OCI-LY1 (cell line): ENCODE measurements around the gene CHST15.
"Not testable (repeated sequence)": the region's sequence is repeated elsewhere in the genome, so short reads cannot be mapped to it uniquely, and the experiment has no call there.

Experiments
- H2AFZ ChIP-seq: fragments of 200-600 bp; sonication (generic), shearing (Covaris generic); 2 replicates; pipeline ENCODE4 v1.6.0; 2014; ENCODE audit warnings: antibody characterized with exemption, mild to moderate bottlenecking, low read length
- H3F3A ChIP-seq: fragments of 200-600 bp; sonication (generic), shearing (Covaris generic); 2 replicates; pipeline ENCODE4 v1.6.0; 2014; ENCODE audit warnings: mild to moderate bottlenecking, antibody characterized with exemption, low read length, moderate library complexity; ENCODE audit not compliant: insufficient read depth
- H3K27ac ChIP-seq: fragments of 200-600 bp; sonication (generic); 2 replicates; pipeline ENCODE4 v1.5.1; 2014; ENCODE audit warnings: low read length, mixed run types, mild to moderate bottlenecking, low read depth; ENCODE audit not compliant: poor library complexity, severe bottlenecking
- H3K27me3 ChIP-seq: fragments of 200-600 bp; sonication (generic); 2 replicates; pipeline ENCODE4 v1.6.0; 2014; ENCODE audit warnings: antibody characterized with exemption, mild to moderate bottlenecking, low read length, moderate library complexity; ENCODE audit not compliant: insufficient read depth
- H3K36me3 ChIP-seq: fragments of 200-600 bp; sonication (generic); 2 replicates; pipeline ENCODE4 v1.6.1; 2014; ENCODE audit warnings: mild to moderate bottlenecking, antibody characterized with exemption, low read length, moderate library complexity, mixed read lengths; ENCODE audit not compliant: insufficient read depth
- H3K4me1 ChIP-seq: fragments of 200-600 bp; sonication (generic); 2 replicates; pipeline ENCODE4 v1.5.1; 2014; ENCODE audit warnings: mild to moderate bottlenecking, low read length, moderate library complexity; ENCODE audit not compliant: insufficient read depth, severe bottlenecking
- H3K4me2 ChIP-seq: fragments of 200-600 bp; sonication (generic), shearing (Covaris generic); 2 replicates; pipeline ENCODE4 v1.6.1; 2014; ENCODE audit warnings: low read length
- H3K4me3 ChIP-seq: fragments of 200-600 bp; sonication (generic); 2 replicates; pipeline ENCODE4 v1.5.1; 2014; ENCODE audit warnings: low read length, low read depth, mild to moderate bottlenecking, mixed read lengths; ENCODE audit not compliant: poor library complexity, severe bottlenecking
- H3K79me2 ChIP-seq: fragments of 200-600 bp; shearing (Covaris generic); 2 replicates; pipeline ENCODE4 v1.6.1; 2016; ENCODE audit warnings: mixed run types, low read length, mixed read lengths; ENCODE audit not compliant: insufficient read depth
- H3K9ac ChIP-seq: fragments of 200-600 bp; sonication (generic), shearing (Covaris generic); 2 replicates; pipeline ENCODE4 v1.6.1; 2014; ENCODE audit warnings: mild to moderate bottlenecking, low read length, mixed read lengths
- H3K9me2 ChIP-seq: fragments of 200-600 bp; sonication (generic), shearing (Covaris generic); 2 replicates; pipeline ENCODE4 v1.6.1; 2014; ENCODE audit warnings: low read depth, mild to moderate bottlenecking, low read length, mixed read lengths
- H3K9me3 ChIP-seq: fragments of 200-600 bp; shearing (Covaris generic); 2 replicates; pipeline ENCODE4 v1.6.1; 2014; ENCODE audit warnings: low read length, mixed read lengths
- H4K20me1 ChIP-seq: fragments of 200-600 bp; sonication (generic), shearing (Covaris generic); 2 replicates; pipeline ENCODE4 v1.6.0; 2016; ENCODE audit warnings: mild to moderate bottlenecking, low read length; ENCODE audit not compliant: insufficient read depth
- EZH2 ChIP-seq: fragments of 200-600 bp; sonication (generic), shearing (Covaris generic); IDR thresholded peaks from 2 replicates; pipeline ENCODE4 v1.8.0; 2017; ENCODE audit warnings: borderline replicate concordance, mixed run types, mild to moderate bottlenecking, antibody characterized with exemption, low read length, moderate library complexity, mixed read lengths
- TF ChIP-seq, protein P1 (sequence below): fragments of 200-600 bp; sonication (generic), shearing (Covaris generic); IDR thresholded peaks from 2 replicates; pipeline ENCODE4 v1.5.1; 2017; ENCODE audit warnings: mild to moderate bottlenecking, antibody characterized with exemption, low read length, moderate library complexity, mixed read lengths

CHST15 gene

DNA sequence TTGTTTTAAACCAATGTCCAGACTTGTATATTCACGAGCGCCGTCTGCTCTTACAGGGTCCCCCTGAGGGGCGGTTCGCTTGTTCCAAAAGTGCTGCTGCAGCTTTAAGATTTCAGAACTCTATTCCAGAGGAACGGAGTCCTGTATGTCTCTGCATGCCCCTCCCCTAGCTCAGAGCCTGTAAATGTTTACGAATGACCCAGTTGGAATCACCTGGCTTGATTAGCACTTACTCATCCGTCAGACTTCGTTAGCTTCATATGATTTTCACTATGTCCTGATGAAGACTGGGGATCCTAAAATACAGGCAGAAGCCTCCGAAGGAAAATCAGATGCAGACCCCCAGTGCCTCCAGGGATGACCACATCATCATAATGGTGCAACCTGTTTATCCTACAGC is 4.5 kb upstream of the CHST15 start:
- Histone ChIP-seq H3K9me2 (no peaks in the 10 kb centered on the region), H3K79me2 (no peaks in the 10 kb centered on the region), H3K4me1 (peaks cover 31% of the 10 kb centered on the region), H2AFZ (no peak overlapping the region), H3K9ac (no peak overlapping the region), H3K36me3 (peaks cover 9% of the 10 kb centered on the region; the same call in 1 of the 2 replicates), H3K4me3 (no peak overlapping the region), H4K20me1 (no peaks in the 10 kb centered on the region), H3K27me3 (no peaks in the 10 kb centered on the region; the same call in 1 of the 2 replicates), H3F3A (no peaks in the 10 kb centered on the region), H3K4me2 (no peak overlapping the region), H3K27ac (no peak overlapping the region), H3K9me3 (no peaks in the 10 kb centered on the region)
- TF ChIP-seq, protein P1, sequence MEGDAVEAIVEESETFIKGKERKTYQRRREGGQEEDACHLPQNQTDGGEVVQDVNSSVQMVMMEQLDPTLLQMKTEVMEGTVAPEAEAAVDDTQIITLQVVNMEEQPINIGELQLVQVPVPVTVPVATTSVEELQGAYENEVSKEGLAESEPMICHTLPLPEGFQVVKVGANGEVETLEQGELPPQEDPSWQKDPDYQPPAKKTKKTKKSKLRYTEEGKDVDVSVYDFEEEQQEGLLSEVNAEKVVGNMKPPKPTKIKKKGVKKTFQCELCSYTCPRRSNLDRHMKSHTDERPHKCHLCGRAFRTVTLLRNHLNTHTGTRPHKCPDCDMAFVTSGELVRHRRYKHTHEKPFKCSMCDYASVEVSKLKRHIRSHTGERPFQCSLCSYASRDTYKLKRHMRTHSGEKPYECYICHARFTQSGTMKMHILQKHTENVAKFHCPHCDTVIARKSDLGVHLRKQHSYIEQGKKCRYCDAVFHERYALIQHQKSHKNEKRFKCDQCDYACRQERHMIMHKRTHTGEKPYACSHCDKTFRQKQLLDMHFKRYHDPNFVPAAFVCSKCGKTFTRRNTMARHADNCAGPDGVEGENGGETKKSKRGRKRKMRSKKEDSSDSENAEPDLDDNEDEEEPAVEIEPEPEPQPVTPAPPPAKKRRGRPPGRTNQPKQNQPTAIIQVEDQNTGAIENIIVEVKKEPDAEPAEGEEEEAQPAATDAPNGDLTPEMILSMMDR, result no peak
- TF ChIP-seq EZH2, result no peak

DNA sequence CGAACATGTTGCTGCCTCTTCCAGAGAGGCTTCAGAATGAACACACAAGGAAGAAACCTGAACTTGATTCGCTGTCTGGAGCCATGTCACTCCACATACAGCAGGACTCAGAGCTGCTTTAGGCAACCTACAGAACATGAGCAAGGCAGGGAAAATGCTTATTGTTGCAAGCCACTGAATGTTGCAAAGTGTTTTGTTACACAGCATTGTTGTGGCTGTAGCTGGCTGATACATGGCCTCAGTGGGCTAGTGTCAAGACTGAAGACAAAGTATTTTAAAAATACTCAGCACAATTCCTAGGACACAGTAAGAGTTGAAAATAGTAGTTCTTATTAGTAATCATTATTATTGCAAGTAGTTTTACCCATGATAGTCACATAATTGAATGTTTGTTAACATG is 3.1 kb upstream of the CHST15 start:
- H3K4me3 ChIP-seq, result no peak overlapping the region
- H3K36me3 ChIP-seq, result peaks cover 9% of the 10 kb centered on the region; the same call in 1 of the 2 replicates
- H3K4me1 ChIP-seq, result peaks cover 24% of the 10 kb centered on the region
- no peak overlapping the region for H3K27ac ChIP-seq
- no peak overlapping the region for H3K4me2 ChIP-seq
- H3K9ac ChIP-seq, result no peak overlapping the region
- H2AFZ ChIP-seq, result no peak overlapping the region
- no peaks in the 10 kb centered on the region for H4K20me1 ChIP-seq
- no peaks in the 10 kb centered on the region for H3K79me2 ChIP-seq
- H3F3A ChIP-seq, result no peaks in the 10 kb centered on the region
- H3K27me3 ChIP-seq, result no peaks in the 10 kb centered on the region; the same call in 1 of the 2 replicates
- no peaks in the 10 kb centered on the region for H3K9me2 ChIP-seq
- no peaks in the 10 kb centered on the region for H3K9me3 ChIP-seq
- TF ChIP-seq EZH2, result no peak
- TF ChIP-seq, protein P1, result no peak

DNA sequence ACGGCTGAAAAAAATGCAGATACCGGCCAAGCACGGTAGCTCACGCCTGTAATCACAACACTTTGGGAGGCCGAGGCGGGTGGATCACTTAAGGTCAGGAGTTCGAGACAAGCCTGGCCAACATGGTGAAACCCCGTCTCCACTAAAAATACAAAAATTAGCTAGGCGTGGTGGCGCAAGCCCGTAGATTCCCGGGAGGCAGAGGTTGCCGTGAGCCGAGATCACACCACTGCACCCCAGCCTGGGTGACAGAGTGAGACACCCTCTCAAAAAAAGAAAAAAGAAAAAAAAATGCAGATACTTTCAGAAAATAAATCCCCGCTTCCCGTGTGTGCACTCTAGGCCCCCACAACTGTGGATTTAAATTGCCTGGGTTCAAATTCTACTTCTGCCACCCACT is 2.4 kb upstream of the CHST15 start:
- not testable (repeated sequence) for H3K4me2 ChIP-seq, H3F3A ChIP-seq, H3K9me3 ChIP-seq, H3K27ac ChIP-seq, H3K79me2 ChIP-seq, H3K27me3 ChIP-seq, H3K36me3 ChIP-seq, H3K9ac ChIP-seq, H3K4me3 ChIP-seq, H3K9me2 ChIP-seq, H2AFZ ChIP-seq, H4K20me1 ChIP-seq
- H3K4me1 ChIP-seq, result peaks cover 30% of the 10 kb centered on the region

DNA sequence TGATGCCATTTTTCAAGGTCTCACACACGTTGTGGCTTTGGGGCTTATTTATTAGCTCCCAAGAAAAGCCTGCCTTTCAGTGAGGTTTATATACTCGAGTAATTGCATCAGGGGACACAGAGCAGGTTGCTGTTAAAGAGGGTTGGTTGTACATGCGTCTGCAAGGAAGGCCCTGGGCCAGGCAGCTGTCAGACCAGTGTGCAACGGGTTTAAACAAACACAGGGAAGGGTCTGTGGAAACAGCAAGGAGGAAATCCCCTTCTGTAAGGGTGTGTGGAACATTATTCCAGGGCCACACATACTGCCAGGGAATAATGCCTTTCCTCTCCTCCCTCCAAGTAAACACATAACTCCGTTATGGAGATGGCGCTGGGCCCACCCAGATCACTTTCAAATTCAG is 1.7 kb upstream of the CHST15 start:
- Histone ChIP-seq H3K4me2 (peak overlapping the region; percentile 75; the same call in 1 of the 2 replicates), H3K27me3 (no peaks in the 10 kb centered on the region; the same call in 1 of the 2 replicates), H3K36me3 (peaks cover 10% of the 10 kb centered on the region; the same call in 1 of the 2 replicates), H3K79me2 (no peaks in the 10 kb centered on the region), H3K9me3 (no peaks in the 10 kb centered on the region), H3K4me1 (peaks cover 37% of the 10 kb centered on the region), H2AFZ (no peak overlapping the region), H3F3A (no peaks in the 10 kb centered on the region), H3K9me2 (no peaks in the 10 kb centered on the region), H3K27ac (peak overlapping the region; percentile 40), H4K20me1 (no peaks in the 10 kb centered on the region), H3K4me3 (peak overlapping the region; percentile 67), H3K9ac (peak overlapping the region; percentile 74; the same call in 1 of the 2 replicates)
- TF ChIP-seq EZH2, result no peak
- TF ChIP-seq, protein P1, result no peak
